GM23248 (cell line): ENCODE measurements around the gene DCANP1.

Experiments
- EZH2 ChIP-seq: fragments of 200-600 bp; sonication (generic); IDR thresholded peaks from 2 replicates; pipeline ENCODE4 v1.6.1; 2018; ENCODE audit warnings: antibody characterized with exemption, mild to moderate bottlenecking; ENCODE audit not compliant: insufficient read depth, poor library complexity, severe bottlenecking
- EZH2phosphoT487 ChIP-seq: fragments of 200-600 bp; sonication (generic); IDR thresholded peaks from 2 replicates; pipeline ENCODE4 v1.6.1; 2018; ENCODE audit warnings: antibody characterized with exemption, moderate library complexity, mild to moderate bottlenecking, low read depth; ENCODE audit not compliant: insufficient read depth

- TF ChIP-seq EZH2 = no peak
- no peak for TF ChIP-seq EZH2phosphoT487
Observed at GRCh38 chr5:135425641-135426040, 21.5 kb downstream of the DCANP1 start.
